ENCODE measurements around the gene AP2A2.

AP2A2 gene

DNA sequence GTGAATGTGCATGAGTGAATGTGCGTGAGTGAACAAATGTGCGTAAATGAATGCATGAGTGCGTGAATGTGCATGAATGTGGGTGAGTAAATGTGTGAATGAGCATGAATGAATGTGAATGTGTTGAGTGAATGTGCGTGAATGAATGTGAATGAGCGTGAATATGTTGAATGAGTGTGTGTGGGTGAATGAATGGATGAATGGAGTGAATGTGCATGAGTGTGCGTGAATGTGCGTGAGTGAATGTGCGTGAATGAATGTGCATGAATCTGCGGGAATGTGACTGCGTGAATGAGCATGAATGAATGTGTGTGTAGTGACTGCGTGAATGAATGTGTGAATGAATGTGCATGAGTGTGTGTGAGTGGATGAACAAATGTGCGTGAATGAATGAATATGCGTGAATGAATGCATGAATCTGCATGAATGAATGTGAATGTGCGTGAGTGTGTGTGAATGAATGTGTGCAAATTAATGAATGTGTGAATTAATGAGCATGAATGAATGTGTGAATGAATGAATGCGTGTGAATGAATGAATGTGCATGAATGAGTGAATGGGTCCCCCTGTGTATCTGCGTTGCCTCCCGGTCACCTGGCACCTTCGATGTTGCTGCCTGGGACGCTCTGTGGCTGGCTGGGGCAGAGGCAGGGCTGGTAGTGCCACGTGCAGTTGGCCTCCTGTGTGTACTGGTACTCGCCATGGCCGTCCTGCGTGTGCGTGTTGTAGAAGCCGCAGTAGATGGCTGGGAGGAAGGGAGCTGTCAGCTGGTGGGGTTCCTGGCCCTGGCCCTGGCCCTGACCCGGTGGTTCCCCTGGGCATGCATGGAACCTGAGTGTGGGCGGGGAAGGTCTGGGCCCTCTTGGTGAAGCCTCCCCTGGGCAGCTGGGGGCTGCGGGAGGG, 97.5 kb downstream of the AP2A2 start:
- no peaks in the 10 kb centered on the region for H3K9me3 ChIP-seq (ENCODE audit: control insufficient read depth, insufficient read depth, low read length)
- H3K4me2 ChIP-seq (ENCODE audit: low read length), result no peak overlapping the region
- no peaks in the 10 kb centered on the region for H3K4me1 ChIP-seq (ENCODE audit: control insufficient read depth, low read length)
- no peaks in the 10 kb centered on the region for H3K36me3 ChIP-seq (ENCODE audit: control insufficient read depth, low read length)
- H3K4me3 ChIP-seq (ENCODE audit: low read length), result no peak overlapping the region
- H3F3A ChIP-seq (ENCODE audit: control insufficient read depth, insufficient read depth), result no peaks in the 10 kb centered on the region
- no peaks in the 10 kb centered on the region for H4K20me1 ChIP-seq (ENCODE audit: control insufficient read depth, insufficient read depth, low read depth, low read length)
- no peaks in the 10 kb centered on the region for H3K79me2 ChIP-seq (ENCODE audit: control insufficient read depth, low read length)
- H3K27me3 ChIP-seq (ENCODE audit: control insufficient read depth, low read length), result no peaks in the 10 kb centered on the region
- no peak for TF ChIP-seq EZH2phosphoT487 (IDR thresholded peaks at IDR 0.05; ENCODE audit: borderline replicate concordance, low read length)
- TF ChIP-seq, protein P1, sequence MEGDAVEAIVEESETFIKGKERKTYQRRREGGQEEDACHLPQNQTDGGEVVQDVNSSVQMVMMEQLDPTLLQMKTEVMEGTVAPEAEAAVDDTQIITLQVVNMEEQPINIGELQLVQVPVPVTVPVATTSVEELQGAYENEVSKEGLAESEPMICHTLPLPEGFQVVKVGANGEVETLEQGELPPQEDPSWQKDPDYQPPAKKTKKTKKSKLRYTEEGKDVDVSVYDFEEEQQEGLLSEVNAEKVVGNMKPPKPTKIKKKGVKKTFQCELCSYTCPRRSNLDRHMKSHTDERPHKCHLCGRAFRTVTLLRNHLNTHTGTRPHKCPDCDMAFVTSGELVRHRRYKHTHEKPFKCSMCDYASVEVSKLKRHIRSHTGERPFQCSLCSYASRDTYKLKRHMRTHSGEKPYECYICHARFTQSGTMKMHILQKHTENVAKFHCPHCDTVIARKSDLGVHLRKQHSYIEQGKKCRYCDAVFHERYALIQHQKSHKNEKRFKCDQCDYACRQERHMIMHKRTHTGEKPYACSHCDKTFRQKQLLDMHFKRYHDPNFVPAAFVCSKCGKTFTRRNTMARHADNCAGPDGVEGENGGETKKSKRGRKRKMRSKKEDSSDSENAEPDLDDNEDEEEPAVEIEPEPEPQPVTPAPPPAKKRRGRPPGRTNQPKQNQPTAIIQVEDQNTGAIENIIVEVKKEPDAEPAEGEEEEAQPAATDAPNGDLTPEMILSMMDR (IDR thresholded peaks at IDR 0.05; ENCODE audit: low read depth, low read length, poor library complexity, severe bottlenecking), result no peak
- no peak overlapping the region for H3K27ac ChIP-seq (ENCODE audit: low read depth, low read length)
- H3K9me2 ChIP-seq (replicated peaks; ENCODE audit: control insufficient read depth, low read length), result no peaks in the 10 kb centered on the region

DNA sequence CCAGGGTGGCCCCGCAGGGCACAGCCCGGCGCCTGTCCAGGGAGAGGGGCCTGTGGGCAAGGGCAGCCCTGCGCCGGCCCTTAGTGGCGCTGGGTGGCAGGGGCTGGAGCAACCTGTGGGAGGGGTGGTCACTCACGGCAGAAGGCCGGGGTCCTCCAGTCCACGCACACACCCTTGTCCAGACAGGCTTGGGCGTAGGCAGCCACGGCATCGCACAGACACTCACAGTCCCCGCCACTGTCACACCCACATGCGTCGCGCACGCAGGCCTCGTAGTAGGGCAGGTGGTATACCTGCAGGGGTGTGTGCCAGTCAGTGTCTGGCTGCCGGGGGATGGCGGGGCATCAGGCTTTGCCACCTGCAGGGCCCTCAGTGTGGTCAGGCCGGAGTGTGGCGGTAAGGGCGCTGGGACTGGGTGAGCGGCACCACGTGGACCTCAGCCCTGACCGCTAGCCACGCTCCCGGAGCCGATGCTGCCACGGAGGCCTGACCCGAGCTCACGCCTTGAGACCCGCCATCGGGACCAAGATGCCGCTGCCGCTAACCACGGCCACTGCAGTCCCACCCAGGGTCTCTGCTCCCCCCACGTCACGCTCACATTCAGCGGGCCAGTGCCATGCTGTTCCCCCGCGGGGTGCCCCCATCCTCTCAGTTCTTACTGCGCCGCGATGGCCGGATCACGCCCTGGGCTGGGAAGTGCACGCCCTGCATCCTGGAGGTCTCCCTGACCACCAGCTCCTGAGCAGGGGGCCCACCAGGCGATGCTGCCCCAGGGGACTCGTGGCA, 98.3 kb downstream of the AP2A2 start:
- Histone ChIP-seq H3K9me2 (replicated peaks; ENCODE audit: control insufficient read depth, low read length) (no peaks in the 10 kb centered on the region), H3K4me3 (ENCODE audit: low read length) (no peak overlapping the region), H3K27me3 (ENCODE audit: control insufficient read depth, low read length) (no peaks in the 10 kb centered on the region), H3K4me1 (ENCODE audit: control insufficient read depth, low read length) (no peaks in the 10 kb centered on the region), H3K27ac (ENCODE audit: low read depth, low read length) (no peak overlapping the region), H4K20me1 (ENCODE audit: control insufficient read depth, insufficient read depth, low read depth, low read length) (no peaks in the 10 kb centered on the region), H3K79me2 (ENCODE audit: control insufficient read depth, low read length) (no peaks in the 10 kb centered on the region), H3K36me3 (ENCODE audit: control insufficient read depth, low read length) (no peaks in the 10 kb centered on the region), H3K9me3 (ENCODE audit: control insufficient read depth, insufficient read depth, low read length) (no peaks in the 10 kb centered on the region), H3F3A (ENCODE audit: control insufficient read depth, insufficient read depth) (no peaks in the 10 kb centered on the region), H3K4me2 (ENCODE audit: low read length) (no peak overlapping the region)
- TF ChIP-seq, protein P1 (IDR thresholded peaks at IDR 0.05; ENCODE audit: low read depth, low read length, poor library complexity, severe bottlenecking), result no peak
- TF ChIP-seq EZH2phosphoT487 (IDR thresholded peaks at IDR 0.05; ENCODE audit: borderline replicate concordance, low read length), result no peak

DNA sequence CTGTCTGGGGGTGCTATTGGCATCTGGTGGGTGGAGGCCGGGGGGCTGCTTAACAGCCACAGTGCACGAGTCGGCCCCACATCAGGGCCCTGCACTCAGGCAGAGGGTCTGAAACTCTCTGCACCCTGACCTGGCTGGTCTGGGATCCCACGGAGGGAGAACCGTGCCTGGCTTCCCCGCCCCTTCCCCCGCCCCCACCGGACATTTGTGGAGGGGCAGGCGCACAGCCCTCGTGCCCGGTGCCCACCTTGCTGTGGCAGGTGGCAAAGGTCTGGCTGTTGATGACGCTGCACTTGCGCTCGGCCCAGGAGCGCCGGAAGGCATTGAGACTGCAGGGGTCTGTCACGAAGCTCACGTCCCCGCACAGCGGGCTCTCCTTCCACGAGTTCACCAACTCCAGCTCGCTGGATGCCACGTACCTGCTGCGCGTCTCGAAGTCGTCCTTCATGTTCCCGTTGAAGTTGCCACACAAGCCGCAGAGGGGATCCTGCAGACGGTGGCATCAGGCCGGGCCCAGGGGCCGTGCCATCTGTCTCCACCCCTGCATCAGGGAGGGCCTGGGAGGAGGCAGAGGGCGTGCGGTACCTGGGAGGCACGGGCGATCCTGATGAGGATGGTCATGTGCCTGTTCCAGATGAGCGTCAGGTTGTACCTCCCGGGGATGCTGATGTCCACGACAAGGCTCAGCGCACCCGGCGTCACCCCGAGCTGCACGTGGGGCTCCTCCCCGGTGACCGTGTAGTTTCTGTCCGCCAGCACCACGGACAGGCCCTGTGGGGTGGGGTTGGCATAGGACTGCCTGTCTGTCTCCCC, 99.1 kb downstream of the AP2A2 start:
- Histone ChIP-seq H4K20me1 (ENCODE audit: control insufficient read depth, insufficient read depth, low read depth, low read length) (no peaks in the 10 kb centered on the region), H3K79me2 (ENCODE audit: control insufficient read depth, low read length) (no peaks in the 10 kb centered on the region), H3K36me3 (ENCODE audit: control insufficient read depth, low read length) (no peaks in the 10 kb centered on the region), H3F3A (ENCODE audit: control insufficient read depth, insufficient read depth) (no peaks in the 10 kb centered on the region), H3K4me3 (ENCODE audit: low read length) (no peak overlapping the region), H3K27ac (ENCODE audit: low read depth, low read length) (no peak overlapping the region), H3K4me2 (ENCODE audit: low read length) (no peak overlapping the region), H3K4me1 (ENCODE audit: control insufficient read depth, low read length) (no peaks in the 10 kb centered on the region), H3K27me3 (ENCODE audit: control insufficient read depth, low read length) (no peaks in the 10 kb centered on the region), H3K9me2 (replicated peaks; ENCODE audit: control insufficient read depth, low read length) (no peaks in the 10 kb centered on the region), H3K9me3 (ENCODE audit: control insufficient read depth, insufficient read depth, low read length) (no peaks in the 10 kb centered on the region)
- TF ChIP-seq EZH2phosphoT487 (IDR thresholded peaks at IDR 0.05; ENCODE audit: borderline replicate concordance, low read length), result no peak
- TF ChIP-seq, protein P1 (IDR thresholded peaks at IDR 0.05; ENCODE audit: low read depth, low read length, poor library complexity, severe bottlenecking), result no peak
